ENCODE results near the gene THSD7A. TPM values are rescaled to one million over a fixed set of nuclear protein-coding genes. Genes with fewer than 3 reads are reported as not detected.

Gene THSD7A
- total and polyA plus RNA-seq, 10 of the 15 experiments (the other 5 are each of a cell fraction or from before 2014, with no cell fraction given), result 0.03 to 0.09 (median 0.03) TPM; not detected in 7

DNA sequence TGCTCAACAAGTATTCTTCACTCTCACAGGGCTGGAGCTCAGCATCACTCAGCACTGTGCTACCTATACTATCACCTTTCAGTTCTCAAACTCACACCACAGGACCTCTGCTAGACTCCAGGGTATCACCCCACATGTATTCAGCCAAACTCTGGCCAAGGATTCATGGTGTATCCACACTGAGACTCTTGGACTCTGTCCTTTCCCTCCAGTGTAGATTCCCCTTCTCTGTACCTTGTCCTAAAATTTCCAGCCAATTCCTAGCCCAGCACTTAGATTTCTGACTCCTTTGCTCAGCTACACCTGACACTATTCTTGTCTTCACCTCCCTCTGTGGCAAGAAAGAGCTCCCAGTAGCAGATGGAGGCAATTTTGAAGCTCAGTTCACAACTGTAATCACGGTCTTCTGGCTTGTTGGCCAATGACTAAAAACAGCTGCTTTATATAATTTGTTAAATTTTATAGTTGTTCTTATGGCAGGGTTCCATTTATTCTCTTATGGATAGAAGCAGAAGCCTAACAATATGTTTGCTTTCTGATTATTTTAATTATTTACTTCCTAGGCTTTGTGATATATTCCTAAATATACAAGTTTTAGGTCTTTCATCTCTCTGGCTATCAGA is 258.8 kb downstream of the THSD7A start:
- no peak for FAIRE-seq
- POLR2A ChIA-PET, result no interaction called here
- TF ChIP-seq FOXK2 (IDR thresholded peaks at IDR 0.05) (no peak), HDAC6 (IDR thresholded peaks at IDR 0.05; ENCODE audit: unreplicated experiment) (no peak)
- TF ChIP-seq, protein P1, sequence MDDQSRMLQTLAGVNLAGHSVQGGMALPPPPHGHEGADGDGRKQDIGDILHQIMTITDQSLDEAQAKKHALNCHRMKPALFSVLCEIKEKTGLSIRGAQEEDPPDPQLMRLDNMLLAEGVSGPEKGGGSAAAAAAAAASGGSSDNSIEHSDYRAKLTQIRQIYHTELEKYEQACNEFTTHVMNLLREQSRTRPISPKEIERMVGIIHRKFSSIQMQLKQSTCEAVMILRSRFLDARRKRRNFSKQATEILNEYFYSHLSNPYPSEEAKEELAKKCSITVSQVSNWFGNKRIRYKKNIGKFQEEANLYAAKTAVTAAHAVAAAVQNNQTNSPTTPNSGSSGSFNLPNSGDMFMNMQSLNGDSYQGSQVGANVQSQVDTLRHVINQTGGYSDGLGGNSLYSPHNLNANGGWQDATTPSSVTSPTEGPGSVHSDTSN (IDR thresholded peaks at IDR 0.05; ENCODE audit: insufficient replicate concordance, low read depth, low read length), result no peak

DNA sequence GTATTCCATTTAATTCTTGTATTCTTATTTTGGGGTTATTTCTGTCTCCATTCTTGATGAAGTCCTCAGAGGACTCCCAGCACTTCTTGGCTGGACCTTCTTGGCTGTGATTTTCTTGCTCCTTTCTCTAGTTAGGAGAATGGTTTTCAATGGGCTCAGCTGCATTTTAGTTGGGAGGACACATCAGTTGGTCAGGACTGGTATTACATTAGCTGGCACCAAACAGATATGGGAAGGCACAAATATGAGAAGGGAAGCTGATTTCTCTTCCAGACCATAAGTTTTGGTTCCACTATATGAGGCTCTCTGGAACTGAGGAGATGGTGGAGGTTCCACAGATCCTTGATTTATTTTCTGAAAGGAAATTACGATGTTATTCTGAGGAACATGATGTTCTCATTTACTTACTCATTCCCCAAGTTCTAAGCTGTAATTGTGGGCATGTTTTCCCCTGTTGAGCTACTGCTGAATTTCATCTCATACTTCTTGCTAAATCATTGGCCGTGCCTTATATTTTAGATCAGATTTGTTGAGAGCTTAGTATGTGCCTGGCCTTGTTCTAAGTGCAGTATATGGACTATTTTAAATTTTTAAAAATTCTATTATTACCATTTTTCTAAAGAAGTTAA is 261.0 kb downstream of the THSD7A start:
- Histone ChIP-seq H3K4me3 (no peak overlapping the region), H3K4me1 (ENCODE audit: control insufficient read depth, insufficient read depth, low read length) (no peaks in the 10 kb centered on the region), H3K79me2 (ENCODE audit: control insufficient read depth, insufficient read depth, low read length) (no peaks in the 10 kb centered on the region), H3K27me3 (replicated peaks in 1 of 2; ENCODE audit: control insufficient read depth in 2 of 2, insufficient read depth in 2 of 2, low read length in 1 of 2) (no peaks in the 10 kb centered on the region), H3K9ac (ENCODE audit: control insufficient read depth, insufficient read depth, low read length) (no peak overlapping the region), H3K9me3 (replicated peaks; ENCODE audit: control insufficient read depth, insufficient read depth, low read length) (no peaks in the 10 kb centered on the region), H3K36me3 (ENCODE audit: control insufficient read depth in 2 of 2, insufficient read depth in 2 of 2, low read length in 1 of 2) (no peaks in the 10 kb centered on the region), H3K27ac (ENCODE audit: control insufficient read depth, insufficient read depth) (no peak overlapping the region), H3K4me2 (ENCODE audit: control insufficient read depth, insufficient read depth) (no peak overlapping the region), H2AFZ (ENCODE audit: control insufficient read depth, low read depth, low read length) (no peak overlapping the region), H4K20me1 (ENCODE audit: control insufficient read depth, insufficient read depth) (no peaks in the 10 kb centered on the region)
- CTCF ChIA-PET, result no interaction called here
- no peak for ATAC-seq
- POLR2A ChIA-PET, result no interaction called here
- DNase-seq (ENCODE audit: low read depth, low spot score), result no peak
- FAIRE-seq, result no peak
- no TSS peak for BruUV-seq (replicated peaks)
- intact Hi-C loops (cut with micrococcal nuclease; ENCODE audit: unreplicated experiment) (no loop called here), in situ Hi-C loops (cut with MboI) (no loop called here)
- SMC1A ChIA-PET (ENCODE audit: uncharacterized antibody, unreplicated experiment), result no interaction called here
- RAD21 ChIA-PET (ENCODE audit: unreplicated experiment), result no interaction called here
- WGBS (ENCODE audit: insufficient coverage, insufficient replicate concordance, low lambda C conversion rate, missing lambda C conversion rate), result 23% methylated on average over 2 of the region's 2 CpGs
- TF ChIP-seq, protein P2, sequence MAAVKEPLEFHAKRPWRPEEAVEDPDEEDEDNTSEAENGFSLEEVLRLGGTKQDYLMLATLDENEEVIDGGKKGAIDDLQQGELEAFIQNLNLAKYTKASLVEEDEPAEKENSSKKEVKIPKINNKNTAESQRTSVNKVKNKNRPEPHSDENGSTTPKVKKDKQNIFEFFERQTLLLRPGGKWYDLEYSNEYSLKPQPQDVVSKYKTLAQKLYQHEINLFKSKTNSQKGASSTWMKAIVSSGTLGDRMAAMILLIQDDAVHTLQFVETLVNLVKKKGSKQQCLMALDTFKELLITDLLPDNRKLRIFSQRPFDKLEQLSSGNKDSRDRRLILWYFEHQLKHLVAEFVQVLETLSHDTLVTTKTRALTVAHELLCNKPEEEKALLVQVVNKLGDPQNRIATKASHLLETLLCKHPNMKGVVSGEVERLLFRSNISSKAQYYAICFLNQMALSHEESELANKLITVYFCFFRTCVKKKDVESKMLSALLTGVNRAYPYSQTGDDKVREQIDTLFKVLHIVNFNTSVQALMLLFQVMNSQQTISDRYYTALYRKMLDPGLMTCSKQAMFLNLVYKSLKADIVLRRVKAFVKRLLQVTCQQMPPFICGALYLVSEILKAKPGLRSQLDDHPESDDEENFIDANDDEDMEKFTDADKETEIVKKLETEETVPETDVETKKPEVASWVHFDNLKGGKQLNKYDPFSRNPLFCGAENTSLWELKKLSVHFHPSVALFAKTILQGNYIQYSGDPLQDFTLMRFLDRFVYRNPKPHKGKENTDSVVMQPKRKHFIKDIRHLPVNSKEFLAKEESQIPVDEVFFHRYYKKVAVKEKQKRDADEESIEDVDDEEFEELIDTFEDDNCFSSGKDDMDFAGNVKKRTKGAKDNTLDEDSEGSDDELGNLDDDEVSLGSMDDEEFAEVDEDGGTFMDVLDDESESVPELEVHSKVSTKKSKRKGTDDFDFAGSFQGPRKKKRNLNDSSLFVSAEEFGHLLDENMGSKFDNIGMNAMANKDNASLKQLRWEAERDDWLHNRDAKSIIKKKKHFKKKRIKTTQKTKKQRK (IDR thresholded peaks at IDR 0.05; ENCODE audit: low read depth, low read length), result no peak
- TF ChIP-seq CHD4 (IDR thresholded peaks at IDR 0.05), result no peak
- no peak for TF ChIP-seq KLF5 (IDR thresholded peaks at IDR 0.05; ENCODE audit: partially characterized antibody)
- TF ChIP-seq PML (IDR thresholded peaks at IDR 0.05; ENCODE audit: low read length), result no peak
- TF ChIP-seq PAX8 (IDR thresholded peaks at IDR 0.05), result no peak

More for the DNA sequence above, 258.8 kb downstream of the THSD7A start:
- BruUV-seq (replicated peaks), result no TSS peak
- Histone ChIP-seq H3K4me1 (ENCODE audit: control insufficient read depth, insufficient read depth, low read length) (no peaks in the 10 kb centered on the region), H3K27ac (ENCODE audit: control insufficient read depth, insufficient read depth) (no peak overlapping the region), H3K9me3 (replicated peaks; ENCODE audit: control insufficient read depth, insufficient read depth, low read length) (no peaks in the 10 kb centered on the region), H3K9ac (ENCODE audit: control insufficient read depth, insufficient read depth, low read length) (no peak overlapping the region), H3K4me2 (ENCODE audit: control insufficient read depth, insufficient read depth) (no peak overlapping the region), H2AFZ (ENCODE audit: control insufficient read depth, low read depth, low read length) (no peak overlapping the region), H3K79me2 (ENCODE audit: control insufficient read depth, insufficient read depth, low read length) (no peaks in the 10 kb centered on the region), H4K20me1 (ENCODE audit: control insufficient read depth, insufficient read depth) (no peaks in the 10 kb centered on the region), H3K27me3 (replicated peaks in 1 of 2; ENCODE audit: control insufficient read depth in 2 of 2, insufficient read depth in 2 of 2, low read length in 1 of 2) (no peaks in the 10 kb centered on the region), H3K4me3 (no peak overlapping the region), H3K36me3 (ENCODE audit: control insufficient read depth in 2 of 2, insufficient read depth in 2 of 2, low read length in 1 of 2) (no peaks in the 10 kb centered on the region)
- intact Hi-C loops (cut with micrococcal nuclease; ENCODE audit: unreplicated experiment), result no loop called here
- ChIA-PET RAD21 (ENCODE audit: unreplicated experiment) (no interaction called here), CTCF (interaction anchor here (1.2 kb wide), 1 partner anchor 10 kb away, joined by 3 read pairs; no protein-coding TSS in a partner anchor), SMC1A (ENCODE audit: uncharacterized antibody, unreplicated experiment) (no interaction called here)
- ATAC-seq (no peak), DNase-seq (ENCODE audit: low read depth, low spot score) (no peak)
- in situ Hi-C loops (cut with MboI), result no loop called here
- WGBS (ENCODE audit: insufficient coverage, insufficient replicate concordance, low lambda C conversion rate, missing lambda C conversion rate), result 46% methylated on average over 1 of the region's 1 CpG
